Activated CD4-positive, alpha-beta T cell treated with anti-CD3 and anti-CD28 coated beads for 1 hour (primary cell): Measurements from ENCODE around the gene DRD2.
"Not testable (repeated sequence)": the region's sequence is repeated elsewhere in the genome, so short reads cannot be mapped to it uniquely, and the experiment has no call there.

ENCODE experiments used
- DNase-seq: peaks from one replicate; pipeline ENCODE4 v3.0.0-alpha.2; 2020

Gene DRD2

DNA sequence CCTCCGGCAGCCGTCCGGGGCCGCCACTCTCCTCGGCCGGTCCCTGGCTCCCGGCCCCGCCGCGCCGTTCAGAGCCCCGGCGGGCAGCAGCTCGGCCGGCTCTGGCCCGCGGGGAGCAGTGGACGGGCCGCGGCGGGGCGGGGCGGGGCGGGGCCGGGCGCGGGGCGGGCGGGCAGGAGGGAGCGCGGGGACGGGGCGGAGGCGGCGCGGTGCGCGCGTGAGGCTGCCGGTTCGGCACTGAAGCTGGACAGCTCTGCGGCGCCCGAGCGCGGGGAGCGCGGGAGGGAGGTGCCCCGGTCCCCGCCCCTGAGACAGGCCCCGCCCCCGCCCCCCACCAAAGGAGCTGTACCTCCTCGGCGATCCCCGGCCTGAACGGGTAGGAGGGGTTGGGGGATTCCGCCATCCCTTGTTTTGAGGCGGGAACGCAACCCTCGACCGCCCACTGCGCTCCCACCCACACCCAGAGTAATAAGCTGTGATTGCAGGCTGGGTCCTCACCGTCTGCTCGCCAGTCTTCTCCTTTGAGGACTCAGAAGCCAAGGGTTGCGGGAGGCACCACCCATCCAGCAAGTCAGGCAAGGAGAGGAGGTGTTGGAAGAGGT lies at the start of gene DRD2:
TSS of gene DRD2 (minus strand) at position 239 of the 602 bp plus-strand sequence. CDS start 50,747 bp downstream, outside the sequence.
- DNase-seq, result no peak

DNA sequence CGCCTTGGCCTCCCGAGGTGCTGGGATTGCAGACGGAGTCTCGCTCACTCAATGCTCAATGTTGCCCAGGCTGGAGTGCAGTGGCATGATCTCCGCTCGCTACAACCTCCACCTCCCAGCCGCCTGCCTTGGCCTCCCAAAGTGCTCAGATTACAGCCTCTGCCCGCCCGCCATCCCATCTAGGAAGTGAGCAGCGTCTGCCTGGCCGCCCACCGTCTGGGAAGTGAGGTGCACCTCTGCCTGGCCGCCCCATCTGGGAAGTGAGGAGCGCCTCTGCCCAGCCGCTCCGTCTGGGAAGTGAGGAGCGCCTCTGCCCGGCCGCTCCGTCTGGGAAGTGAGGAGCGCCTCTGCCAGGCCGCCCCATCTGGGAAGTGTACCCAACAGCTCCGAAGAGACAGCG lies 48.7 kb upstream of the DRD2 start:
- not testable (repeated sequence) for DNase-seq

DNA sequence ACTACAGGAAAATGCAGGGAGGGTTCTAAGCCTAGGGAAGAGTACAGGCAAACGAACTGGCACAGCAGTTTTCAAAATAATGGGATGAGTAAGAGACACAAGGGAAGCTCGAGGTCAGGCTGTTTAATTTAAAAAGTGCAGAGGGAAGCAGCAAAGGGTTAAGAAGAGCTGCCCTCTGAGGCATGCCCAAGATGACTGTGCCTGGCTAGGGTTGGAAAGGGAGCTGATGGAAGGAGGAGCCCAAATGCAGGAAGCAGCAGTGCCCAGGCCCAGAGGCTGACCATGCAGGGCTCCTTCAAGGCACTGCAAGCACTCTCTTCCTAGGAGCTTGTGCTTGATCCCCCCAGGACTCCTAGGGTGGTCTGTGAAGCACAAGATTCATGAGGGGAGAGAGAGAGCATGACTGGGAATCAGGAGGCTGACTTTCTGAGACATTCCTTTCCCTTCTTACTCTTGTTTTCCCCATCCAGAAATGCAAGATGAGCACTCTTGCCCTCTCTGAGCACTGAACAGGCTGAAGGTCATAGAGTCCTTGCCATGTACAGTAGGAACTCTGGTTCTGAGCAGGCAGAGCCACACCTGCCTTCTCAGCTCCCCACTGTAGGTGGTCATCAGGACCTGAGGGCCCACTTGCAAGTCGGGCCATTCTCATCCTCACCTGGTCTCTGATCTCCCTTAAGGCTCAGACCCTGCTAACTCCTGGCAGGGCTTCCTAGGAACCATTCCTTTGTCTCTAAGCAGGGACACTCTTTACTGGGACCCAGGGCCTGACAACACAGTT lies 46.7 kb upstream of the DRD2 start:
- DNase-seq, result no peak

DNA sequence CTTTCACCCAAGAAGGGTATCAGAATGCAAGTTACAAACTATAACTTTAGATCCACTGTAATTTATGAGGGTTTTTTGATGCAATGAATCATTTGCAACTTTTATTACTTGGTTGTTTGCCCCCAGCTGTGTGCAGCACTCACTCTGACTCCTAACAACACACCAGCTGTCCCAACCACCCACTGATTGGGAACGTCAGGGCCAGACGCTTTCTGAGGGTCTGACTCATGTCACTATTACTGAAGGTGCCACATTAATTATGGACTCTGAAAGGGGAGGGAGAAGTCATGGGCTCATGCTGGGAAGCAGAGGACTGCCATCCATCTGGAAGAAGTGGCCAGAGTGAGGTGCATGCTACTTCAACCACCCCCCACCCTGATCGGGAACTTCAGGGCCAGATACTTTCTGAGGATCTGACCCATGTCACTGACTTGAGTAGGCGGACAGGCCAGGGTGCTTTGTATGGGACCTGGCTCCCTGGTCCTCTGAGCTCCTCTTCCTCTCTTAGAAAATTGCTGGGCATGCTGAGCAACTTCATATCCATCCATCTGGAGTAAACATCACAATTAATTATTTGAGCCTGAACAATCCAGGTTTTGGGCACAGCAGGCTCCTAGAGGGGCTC lies 44.9 kb upstream of the DRD2 start:
- no peak for DNase-seq

DNA sequence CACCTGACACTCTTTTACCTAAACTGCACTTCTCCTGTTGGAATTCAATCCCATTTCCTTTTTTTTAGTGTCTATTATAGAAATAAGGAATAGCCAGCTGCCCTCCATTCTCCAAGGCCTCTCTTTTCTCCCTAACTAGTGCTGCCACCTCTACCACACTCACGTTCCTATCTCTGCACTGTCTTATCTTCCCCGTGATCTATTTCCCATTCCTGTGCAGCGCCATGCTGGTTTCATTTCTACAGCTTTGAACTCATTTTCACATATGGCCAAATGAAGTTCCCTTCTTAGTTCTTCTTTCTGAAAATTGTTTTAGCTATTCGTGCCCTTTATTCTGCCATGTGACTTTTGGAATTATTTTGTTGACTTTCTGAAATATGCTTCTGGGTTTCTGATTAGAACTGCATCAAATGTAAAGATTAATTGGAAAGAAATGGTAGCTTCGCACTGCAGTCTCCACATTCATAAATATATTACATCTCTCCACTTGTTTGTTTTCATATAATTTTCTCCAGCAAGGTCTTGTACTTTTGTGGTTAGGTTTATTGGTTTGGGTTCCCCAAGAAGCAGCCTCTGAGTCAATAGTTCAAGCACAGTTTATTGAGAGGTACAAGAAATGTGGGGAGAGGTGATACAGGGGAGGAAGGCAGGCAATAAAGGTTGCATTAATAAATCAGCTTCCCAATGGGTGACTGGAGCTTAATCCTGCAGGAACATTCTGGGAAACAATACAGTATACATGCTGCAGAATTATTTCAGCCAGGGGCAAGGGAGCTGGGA lies 43.7 kb upstream of the DRD2 start:
- DNase-seq, result no peak

DNA sequence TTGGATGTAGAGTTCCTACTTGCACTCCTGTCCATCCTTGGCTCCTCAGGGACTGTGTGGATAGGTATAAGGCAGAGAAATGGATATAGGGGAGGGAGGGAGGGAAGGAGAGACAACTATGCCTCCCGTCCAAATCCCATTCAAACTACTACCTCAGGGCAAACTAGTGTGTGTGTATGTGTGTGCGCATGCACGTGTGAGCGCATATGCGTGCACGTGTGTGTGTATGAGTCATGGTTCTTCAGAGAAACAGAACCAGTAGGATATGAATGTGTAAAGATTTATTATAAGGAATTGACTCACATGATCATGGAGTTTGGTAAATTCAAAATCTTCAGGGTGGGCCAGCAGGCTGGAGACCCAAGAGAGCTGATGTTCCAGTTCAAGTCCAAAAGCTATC lies 42.2 kb upstream of the DRD2 start:
- DNase-seq, result no peak

DNA sequence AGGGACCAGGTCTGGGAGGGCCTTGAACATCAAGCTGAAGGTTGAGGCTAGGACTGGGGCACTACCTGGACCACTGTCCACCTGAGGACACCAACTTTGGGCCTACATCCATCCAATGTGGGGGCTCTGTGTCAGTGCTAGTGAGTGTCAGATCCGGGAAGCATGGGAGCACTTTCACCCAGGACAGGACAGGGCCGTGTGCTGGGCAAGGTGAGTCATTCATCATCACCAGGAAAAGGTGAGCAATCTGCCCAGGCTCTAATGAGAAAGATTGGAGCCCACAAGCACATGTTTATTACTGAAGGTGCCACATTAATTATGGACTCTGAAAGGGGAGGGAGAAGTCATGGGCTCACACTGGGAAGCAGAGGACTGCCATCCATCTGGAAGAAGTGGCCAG lies 39.7 kb upstream of the DRD2 start:
- DNase-seq, result no peak

DNA sequence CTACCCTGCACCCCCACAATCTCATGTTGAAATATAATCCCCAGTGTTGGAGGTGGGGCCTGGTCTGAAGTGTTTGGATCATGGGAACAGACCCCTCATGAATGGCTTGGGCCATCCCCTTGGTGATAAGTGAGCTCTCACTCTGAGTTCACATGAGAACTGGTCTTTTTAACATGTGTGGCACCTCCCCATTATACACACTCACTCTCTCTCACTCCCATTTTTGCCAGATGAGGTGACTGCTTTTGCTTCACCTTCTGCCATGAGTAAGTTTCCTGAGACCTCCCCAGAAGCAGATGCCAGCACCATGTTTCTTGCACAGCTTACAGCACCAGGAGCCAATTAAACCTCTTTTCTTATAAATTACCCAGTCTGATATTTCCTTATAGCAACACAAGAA lies 32.1 kb upstream of the DRD2 start:
- DNase-seq, result no peak

DNA sequence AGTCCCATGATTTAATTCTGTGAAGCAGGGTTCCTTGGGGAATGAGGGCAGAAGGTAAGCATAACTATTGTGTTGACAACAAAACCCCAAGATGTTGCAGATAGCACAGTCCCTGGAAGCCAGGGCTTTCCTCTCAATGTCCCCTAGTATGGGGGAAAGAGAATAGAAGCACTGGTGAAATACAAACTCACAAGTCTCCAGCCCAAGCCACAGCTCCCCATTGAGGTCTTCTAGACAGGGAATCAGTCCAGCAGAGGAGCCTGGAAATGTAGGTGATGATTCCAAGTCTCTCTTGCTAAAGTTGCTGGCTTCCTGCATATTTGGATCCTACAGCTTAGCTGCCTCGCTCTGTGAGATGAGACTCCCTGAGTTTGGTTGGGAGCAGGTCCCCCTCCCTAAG lies 31.7 kb upstream of the DRD2 start:
- DNase-seq, result no peak

DNA sequence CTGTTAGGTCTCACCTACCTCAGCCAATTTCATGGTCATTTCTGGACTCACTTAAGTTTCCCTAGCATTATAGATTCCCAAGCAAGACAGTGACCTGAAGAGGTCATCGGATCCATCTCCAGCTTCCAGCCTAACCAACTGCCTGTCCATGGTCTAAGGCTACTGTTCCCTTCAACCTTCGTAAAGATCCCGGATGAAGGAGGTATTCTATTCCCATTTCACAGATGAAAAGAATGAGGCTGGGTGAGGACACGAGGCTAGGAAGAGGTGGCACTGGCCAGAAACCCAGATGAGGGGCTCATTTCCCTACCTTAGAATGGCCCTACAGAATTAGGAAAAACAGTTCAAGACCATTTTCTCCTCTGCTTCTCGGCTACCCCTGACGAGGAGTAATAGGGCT lies 31.3 kb upstream of the DRD2 start:
- no peak for DNase-seq

DNA sequence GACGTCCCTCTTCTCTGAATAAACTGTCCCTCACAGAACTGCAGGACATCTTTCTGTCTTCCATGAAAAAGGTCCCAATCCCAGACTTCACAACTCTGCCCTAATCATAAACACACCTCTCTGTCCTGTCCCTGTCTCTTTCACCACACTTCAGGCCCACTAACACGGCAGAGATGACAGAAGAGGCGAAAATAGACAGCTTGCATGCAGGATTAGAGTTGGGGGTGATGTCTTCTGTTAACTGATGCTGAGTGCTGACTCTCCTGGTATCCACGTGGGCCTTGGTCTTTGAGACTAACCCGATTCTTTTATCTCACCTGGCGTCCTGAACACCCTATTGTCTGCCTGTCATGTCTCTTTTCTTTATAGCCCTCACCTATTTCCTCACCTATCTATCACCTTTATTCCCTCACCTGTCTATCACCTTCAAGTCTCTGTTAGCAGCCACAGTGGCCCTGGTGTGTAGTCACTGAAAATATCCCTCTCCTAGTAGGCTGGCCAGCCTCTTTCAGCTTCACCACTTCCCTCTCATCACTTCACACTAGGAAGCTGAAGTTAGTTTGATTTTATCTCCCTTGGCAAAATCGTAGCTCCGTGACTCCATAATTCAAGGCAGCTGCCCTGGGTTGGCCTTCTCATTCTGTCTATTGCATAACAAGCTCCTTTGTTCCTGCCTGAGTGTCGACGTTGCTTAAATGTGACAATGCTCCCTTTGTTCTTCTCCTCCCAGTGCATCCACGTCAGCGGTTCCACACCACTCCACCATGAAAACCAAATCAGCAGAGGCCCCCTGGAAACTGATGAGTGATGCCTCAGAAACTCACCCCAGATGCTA lies 30.6 kb upstream of the DRD2 start:
- no peak for DNase-seq

DNA sequence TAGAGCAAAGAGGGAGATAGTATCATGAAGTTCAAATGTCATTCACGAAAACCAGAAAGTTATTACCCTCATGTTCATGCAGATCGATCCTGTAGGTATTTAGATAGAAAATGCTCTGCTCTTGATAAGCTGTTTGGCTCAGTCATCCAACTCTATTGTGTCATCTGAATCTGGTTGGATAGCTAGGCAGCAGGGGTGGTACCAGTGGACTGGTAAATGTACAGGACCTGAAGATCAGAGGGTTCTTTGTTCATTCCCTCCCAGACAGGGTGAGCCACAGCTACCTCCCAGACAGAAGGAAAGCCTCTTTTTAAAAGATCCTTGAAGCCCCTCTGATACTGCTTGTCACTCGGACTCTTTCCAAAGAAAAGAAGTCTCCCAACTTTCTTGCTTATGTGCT lies 29.8 kb upstream of the DRD2 start:
- DNase-seq, result no peak

DNA sequence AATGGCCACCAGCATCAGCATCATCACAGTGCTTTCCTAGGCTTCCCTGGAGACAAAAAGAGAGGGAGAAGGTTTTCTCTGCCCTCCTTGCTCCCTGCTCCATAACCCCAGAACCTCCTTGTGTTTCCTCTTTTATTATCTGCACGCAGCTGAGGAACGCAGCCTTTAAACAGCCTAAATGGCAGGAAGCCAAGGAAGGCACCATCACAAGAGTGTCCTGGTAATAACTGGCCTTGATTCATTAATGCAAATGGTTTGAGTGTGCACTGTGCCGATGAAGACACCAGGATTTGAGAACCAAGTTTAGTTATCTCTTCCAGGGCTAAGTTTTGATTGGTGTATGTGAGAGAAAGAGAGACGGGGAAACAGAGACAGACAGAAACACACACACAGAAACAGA lies 29.4 kb upstream of the DRD2 start:
- DNase-seq, result no peak

DNA sequence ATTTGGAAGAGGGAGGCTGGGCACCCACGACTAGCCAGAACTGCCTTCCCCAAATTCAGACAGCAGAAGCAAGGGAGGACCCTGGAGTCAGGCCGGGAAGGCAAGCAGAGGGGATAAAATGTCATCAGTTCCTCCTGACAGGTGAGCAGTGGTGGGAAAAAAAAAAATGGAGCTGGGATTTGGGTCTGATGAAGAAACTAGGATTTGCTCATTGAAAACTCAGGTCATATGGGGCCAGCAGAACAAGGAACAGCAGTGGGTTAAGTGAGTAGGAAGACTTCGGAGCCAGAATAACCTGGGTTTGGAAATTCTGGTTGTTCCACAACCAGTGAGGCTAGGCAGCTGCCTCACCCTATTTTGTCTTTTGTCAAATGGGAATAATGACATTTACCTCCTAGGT lies 28.9 kb upstream of the DRD2 start:
- no peak for DNase-seq

DNA sequence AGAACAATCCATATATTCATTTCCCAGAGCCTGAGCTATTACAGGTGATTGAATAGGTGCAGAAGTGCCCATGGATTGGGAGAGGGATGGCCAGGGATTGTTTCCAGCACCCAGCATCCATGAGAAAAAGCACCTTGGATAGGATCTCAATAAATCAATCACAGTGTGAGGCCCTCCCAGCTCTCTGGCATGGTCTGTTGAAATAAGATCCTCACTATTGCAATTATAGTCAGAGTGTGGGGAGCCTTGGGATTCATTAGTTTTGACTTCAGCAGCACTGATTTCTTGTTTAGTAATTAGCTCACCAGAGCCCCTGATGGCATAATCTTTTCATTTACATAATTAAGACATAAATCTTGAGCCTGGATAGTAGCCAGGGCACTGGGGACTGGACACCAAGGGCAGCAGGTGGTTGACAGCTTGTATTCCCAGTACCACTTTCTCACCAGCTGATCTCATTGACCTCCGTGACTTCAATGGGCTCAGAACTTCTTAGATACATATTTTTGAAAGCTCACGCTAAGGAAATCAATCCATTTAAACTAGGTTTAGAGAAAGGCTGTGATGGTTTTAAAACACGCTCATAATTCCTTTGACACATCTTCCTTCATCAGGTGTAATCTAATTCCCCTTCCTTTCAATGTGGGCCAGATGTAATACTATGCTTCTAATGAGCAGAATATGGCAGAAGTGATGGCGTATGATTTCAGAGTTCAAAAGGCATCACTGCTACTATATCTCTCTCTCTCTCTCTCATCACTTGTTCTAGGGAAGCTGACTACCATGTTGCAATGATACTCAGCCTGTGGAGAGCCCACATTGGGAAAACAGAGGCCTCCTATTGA lies 22.1 kb upstream of the DRD2 start:
- DNase-seq, result no peak

DNA sequence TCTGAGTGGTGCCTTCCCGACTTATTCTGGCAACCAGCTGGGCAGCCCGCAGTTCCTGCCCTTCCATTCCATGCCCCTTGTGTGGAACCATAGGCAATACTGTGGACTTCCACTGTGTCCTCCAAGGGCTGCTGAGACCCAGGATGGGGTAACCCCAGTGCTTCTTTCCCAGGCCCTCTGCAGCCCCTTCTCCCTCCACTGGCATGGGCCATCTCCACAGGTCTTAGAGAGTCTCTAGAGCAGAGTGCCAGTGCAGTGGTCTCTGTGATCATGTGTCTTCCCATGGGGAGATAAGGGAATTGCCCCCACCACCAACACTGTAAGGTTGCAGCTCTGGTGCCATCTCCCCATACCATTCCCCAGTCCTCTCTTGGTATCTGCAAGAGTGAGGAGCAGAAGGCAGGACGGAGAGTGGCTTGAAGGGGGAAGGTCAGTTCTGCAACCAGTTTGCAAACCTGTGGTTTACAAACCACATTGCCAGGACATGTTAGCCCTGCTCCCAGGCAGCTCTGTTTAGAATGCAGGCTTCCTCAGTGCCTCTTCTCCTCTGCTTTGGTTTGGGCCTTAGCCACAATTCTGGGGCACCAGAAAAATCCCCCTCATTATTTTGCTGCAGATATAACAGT lies 20.9 kb upstream of the DRD2 start:
- no peak for DNase-seq

DNA sequence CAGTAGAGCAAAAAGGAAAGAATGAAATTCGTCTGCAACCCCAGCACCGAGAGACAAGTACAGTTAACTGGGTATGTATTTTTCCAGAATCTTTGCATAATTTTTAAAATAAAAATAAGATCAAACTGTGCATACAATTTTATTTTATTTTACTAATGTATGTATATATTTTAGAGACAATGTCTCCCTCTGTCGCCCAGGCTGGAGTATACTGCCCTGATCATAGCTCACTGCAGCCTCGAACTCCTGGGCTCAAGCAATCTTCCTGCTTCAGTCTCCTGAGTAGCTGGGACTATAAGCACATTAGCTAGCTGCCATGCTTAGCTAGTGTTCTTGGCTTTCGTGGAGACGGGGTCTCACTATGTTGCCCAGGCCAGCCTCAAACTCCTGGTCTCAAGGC lies 18.8 kb upstream of the DRD2 start:
- DNase-seq, result no peak

DNA sequence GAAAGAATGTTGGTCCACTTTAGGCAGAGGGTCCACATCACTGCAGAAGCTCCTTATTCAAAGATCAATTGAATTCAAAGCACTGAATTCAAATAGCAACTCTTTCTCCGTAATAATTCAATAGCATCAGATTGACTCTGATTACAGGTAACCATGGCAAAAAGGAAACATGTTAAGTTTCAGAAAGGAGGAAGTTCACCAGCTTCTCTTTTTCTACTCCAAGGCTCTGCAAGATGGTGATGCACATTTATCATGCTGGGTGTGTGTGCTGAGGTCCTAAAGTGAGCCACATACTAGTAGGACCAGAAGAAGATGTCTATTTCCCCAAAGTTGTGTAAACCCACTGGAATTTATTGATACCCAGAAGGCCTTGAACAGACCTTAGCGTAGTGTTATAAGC lies 18.0 kb upstream of the DRD2 start:
- DNase-seq, result no peak

DNA sequence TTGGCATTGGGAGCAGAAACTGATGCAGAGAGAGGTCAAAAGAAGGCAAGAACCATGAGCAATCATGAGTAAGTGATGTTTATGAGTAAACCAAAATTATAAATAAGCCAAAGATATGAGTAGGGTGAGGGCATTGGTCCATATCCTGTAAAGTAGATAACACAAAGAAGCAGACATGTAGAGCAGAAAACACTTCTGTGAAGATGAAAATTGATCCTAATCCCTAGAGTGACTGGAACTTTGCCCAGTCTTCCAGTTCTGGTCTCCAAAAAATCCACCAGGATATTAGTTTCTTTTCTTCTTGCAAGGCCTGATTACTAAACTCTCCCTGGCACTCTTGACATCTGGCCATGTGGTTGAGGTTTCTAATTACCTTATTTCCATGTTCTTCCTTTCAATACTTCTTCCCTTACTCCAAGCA lies 13.7 kb upstream of the DRD2 start:
- no peak for DNase-seq

DNA sequence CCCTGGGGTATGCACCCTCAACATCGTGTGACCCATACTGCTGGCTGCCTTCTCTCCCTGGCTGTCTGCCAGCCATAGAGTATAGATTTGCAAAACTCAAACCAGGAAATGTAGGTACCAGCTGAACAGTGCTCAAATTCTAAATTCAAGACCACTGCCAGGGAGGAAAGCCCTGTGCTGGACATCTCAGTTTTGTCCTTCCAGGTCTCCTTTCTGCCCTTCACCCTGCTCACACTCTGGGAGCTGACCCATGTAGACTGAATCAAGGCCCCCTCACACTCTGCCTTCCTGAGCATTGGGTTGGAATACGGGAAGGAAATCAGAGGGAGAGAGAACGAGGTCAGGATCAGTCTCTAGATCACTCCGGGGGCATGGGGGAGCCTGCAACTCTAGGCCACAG lies 12.4 kb upstream of the DRD2 start:
- no peak for DNase-seq

DNA sequence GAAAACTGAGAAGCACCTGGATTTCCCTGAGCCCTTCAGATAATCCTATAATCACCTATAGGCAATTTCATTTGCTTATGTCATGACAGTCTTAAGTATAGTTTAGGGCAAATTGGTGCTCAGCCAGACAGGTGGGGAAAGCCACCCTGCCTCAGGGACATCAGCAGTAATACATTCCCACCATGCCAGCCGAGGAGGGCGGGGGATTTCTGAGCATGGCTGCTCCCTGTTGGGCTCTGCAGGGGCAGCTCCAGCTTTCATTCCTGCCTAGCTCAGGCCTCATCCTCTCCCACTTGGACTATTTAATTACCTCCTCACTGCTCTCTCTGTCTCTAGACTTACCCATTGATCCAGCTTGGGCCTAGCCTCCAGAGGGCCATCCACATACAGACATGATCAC lies 9.0 kb upstream of the DRD2 start:
- no peak for DNase-seq
